Esophagus mucosa (tissue), 1 donor: ENCODE data around the gene PRKAA2. TPM values are rescaled to one million over a fixed set of nuclear protein-coding genes. Genes with fewer than 3 reads are reported as not detected.
A peak's percentile ranks its signal among the peaks of the same experiment; 100 is the strongest.

Source experiments
- ATAC-seq: fragments of 200-7000 bp; cut with Tn5 transposase; one replicate; pipeline ENCODE4 v1.9.1; 2020
- total RNA-seq: library from RNA; stranded (reverse); gene quantifications from one replicate; pipeline ENCODE4 v1.2.4, GENCODE V29; 2023
- donor health status: DM: yes; HTN: yes; CAD: no.

Gene PRKAA2
- total RNA-seq, 1 donor from 2014 or later: 0.44 TPM

- ATAC-seq: no peak
Observed at GRCh38 chr1:56655991-56656613, 11.0 kb downstream of the PRKAA2 start.

- ATAC-seq: no peak
Observed at GRCh38 chr1:56658254-56658653, 13.1 kb downstream of the PRKAA2 start.

- no peak for ATAC-seq
Observed at GRCh38 chr1:56660293-56660692, 15.2 kb downstream of the PRKAA2 start.

- ATAC-seq: no peak
Observed at GRCh38 chr1:56663846-56664245, 18.7 kb downstream of the PRKAA2 start.

GRCh38 chr1:56665384-56665783 is 20.3 kb downstream of the PRKAA2 start:
- no peak for ATAC-seq

- no peak for ATAC-seq
Observed at GRCh38 chr1:56666112-56666608, 21.0 kb downstream of the PRKAA2 start.

GRCh38 chr1:56670350-56670749 is 25.2 kb downstream of the PRKAA2 start:
- no peak for ATAC-seq

GRCh38 chr1:56671085-56671484 is 26.0 kb downstream of the PRKAA2 start:
- ATAC-seq: no peak

GRCh38 chr1:56671542-56671941 is 26.4 kb downstream of the PRKAA2 start:
- no peak for ATAC-seq

- ATAC-seq: no peak
Observed at GRCh38 chr1:56672579-56672978, 27.5 kb downstream of the PRKAA2 start.

- no peak for ATAC-seq
Observed at GRCh38 chr1:56675763-56676162, 30.6 kb downstream of the PRKAA2 start.

- ATAC-seq: peak; percentile 73
Observed at GRCh38 chr1:56676571-56677035, 31.5 kb downstream of the PRKAA2 start.

GRCh38 chr1:56683569-56683968 is 38.5 kb downstream of the PRKAA2 start:
- ATAC-seq: no peak

GRCh38 chr1:56686169-56686568 is 41.1 kb downstream of the PRKAA2 start:
- ATAC-seq: no peak

GRCh38 chr1:56688522-56689026 is 43.5 kb downstream of the PRKAA2 start:
- peak; percentile 100 for ATAC-seq

- no peak for ATAC-seq
Observed at GRCh38 chr1:56696663-56697062, 51.5 kb downstream of the PRKAA2 start.

- no peak for ATAC-seq
Observed at GRCh38 chr1:56703747-56704146, 58.6 kb downstream of the PRKAA2 start.

GRCh38 chr1:56707379-56707778 is 62.3 kb downstream of the PRKAA2 start:
- no peak for ATAC-seq

GRCh38 chr1:56709269-56709880 is 64.3 kb downstream of the PRKAA2 start:
- peak; percentile 60 for ATAC-seq

GRCh38 chr1:56709995-56710394 is 64.9 kb downstream of the PRKAA2 start:
- ATAC-seq: no peak

- peak; percentile 82 for ATAC-seq
Observed at GRCh38 chr1:56710646-56711045, 65.5 kb downstream of the PRKAA2 start.

- ATAC-seq: no peak
Observed at GRCh38 chr1:56712150-56712549, 67.0 kb downstream of the PRKAA2 start.

- ATAC-seq: no peak
Observed at GRCh38 chr1:56713112-56713511, 68.0 kb downstream of the PRKAA2 start.

GRCh38 chr1:56715156-56715555 is 70.0 kb downstream of the PRKAA2 start:
- no peak for ATAC-seq
